Caco-2 (cell line): ENCODE data around the gene LY86. TPM values are rescaled to one million over a fixed set of nuclear protein-coding genes. Genes with fewer than 3 reads are reported as not detected.

Experiments used
- BruUV-seq: library from RNA; stranded (reverse); fragments of 400-500 nt; replicated peaks from 2 replicates; lab custom pipeline; 2021; lab: Mats Ljungman, UMichigan
- CTCF ChIA-PET: fragments of 300-600 bp; sonication (Branson Sonifier 250); formaldehyde crosslinking; loops from one replicate; lab custom pipeline; 2022; ENCODE audit warnings: antibody characterized with exemption; lab: Charles Lee
- POLR2A ChIA-PET: fragments of 300-600 bp; sonication (Branson Sonifier 250); formaldehyde crosslinking; loops from one replicate; lab custom pipeline; 2022; ENCODE audit warnings: antibody characterized with exemption; lab: Charles Lee
- DNase-seq, 2 experiments: peaks; one replicate each; pipeline versions ENCODE4 v3.0.0 to v3.0.0-alpha.2; 2020 to 2022
- H3K27me3 ChIP-seq: replicated peaks from 2 replicates; pipeline ENCODE4 v1.6.0; 2011; ENCODE audit warnings: low read length; ENCODE audit not compliant: control insufficient read depth, insufficient read depth
- H3K36me3 ChIP-seq: 2 replicates; pipeline ENCODE4 v1.5.1; 2011; ENCODE audit warnings: low read length; ENCODE audit not compliant: control insufficient read depth, insufficient read depth
- H3K4me1 ChIP-seq: fragments of 250-450 bp; sonication (Bioruptor Pico); 2 replicates; pipeline ENCODE4 v1.5.1; 2020; ENCODE audit warnings: mild to moderate bottlenecking
- H3K4me3 ChIP-seq: 2 replicates; pipeline ENCODE4 v1.5.1; 2011; ENCODE audit warnings: low read depth, mild to moderate bottlenecking, control low read depth, low read length
- H3K9me3 ChIP-seq: fragments of 250-450 bp; sonication (Bioruptor Pico); 2 replicates; pipeline ENCODE4 v1.5.1; 2020; ENCODE audit warnings: mild to moderate bottlenecking, moderate library complexity
- H3K27ac Mint-ChIP-seq: one replicate; pipeline ENCODE4 v1.8.0; 2022; ENCODE audit warnings: mixed read lengths; ENCODE audit not compliant: unreplicated experiment
- H3K27me3 Mint-ChIP-seq: one replicate; pipeline ENCODE4 v1.8.0; 2022; ENCODE audit warnings: mixed read lengths; ENCODE audit not compliant: insufficient read depth, unreplicated experiment
- H3K36me3 Mint-ChIP-seq: one replicate; pipeline ENCODE4 v1.8.0; 2022; ENCODE audit warnings: mild to moderate bottlenecking, mixed read lengths; ENCODE audit not compliant: insufficient read depth, unreplicated experiment
- H3K4me1 Mint-ChIP-seq: one replicate; pipeline ENCODE4 v1.8.0; 2022; ENCODE audit warnings: low read depth, mixed read lengths; ENCODE audit not compliant: unreplicated experiment
- H3K4me3 Mint-ChIP-seq: one replicate; pipeline ENCODE4 v1.8.0; 2022; ENCODE audit warnings: mild to moderate bottlenecking, moderate library complexity, mixed read lengths; ENCODE audit not compliant: unreplicated experiment
- H3K9me3 Mint-ChIP-seq: one replicate; pipeline ENCODE4 v1.8.0; 2022; ENCODE audit warnings: mixed read lengths; ENCODE audit not compliant: unreplicated experiment
- intact Hi-C: fragments of 100-400 bp; cut with micrococcal nuclease; formaldehyde crosslinking; loops from one replicate; pipeline ENCODE4 v1.10.0; 2022; ENCODE audit not compliant: unreplicated experiment
- total RNA-seq: library from RNA; stranded (reverse); gene quantifications from 2 replicates; pipeline ENCODE4 v1.2.3, GENCODE V29; 2022
- TF ChIP-seq, protein P1 (sequence below), 2 experiments: fragments of 200-600 bp in 1 of 2; IDR thresholded peaks; 1 replicate in 1 of 2; 2 replicates in 1 of 2; pipeline versions ENCODE4 v1.5.1 to v1.8.0; 2011 to 2022; ENCODE audit warnings: antibody characterized with exemption in 1 of 2, control low read depth in 1 of 2, inconsistent platforms in 1 of 2, low read depth in 1 of 2, low read length in 1 of 2, mild to moderate bottlenecking in 1 of 2, moderate library complexity in 1 of 2; ENCODE audit not compliant: insufficient read depth in 1 of 2, severe bottlenecking in 1 of 2, unreplicated experiment in 1 of 2

LY86 gene
- total RNA-seq, 1 experiment from 2014 or later: not detected

DNA sequence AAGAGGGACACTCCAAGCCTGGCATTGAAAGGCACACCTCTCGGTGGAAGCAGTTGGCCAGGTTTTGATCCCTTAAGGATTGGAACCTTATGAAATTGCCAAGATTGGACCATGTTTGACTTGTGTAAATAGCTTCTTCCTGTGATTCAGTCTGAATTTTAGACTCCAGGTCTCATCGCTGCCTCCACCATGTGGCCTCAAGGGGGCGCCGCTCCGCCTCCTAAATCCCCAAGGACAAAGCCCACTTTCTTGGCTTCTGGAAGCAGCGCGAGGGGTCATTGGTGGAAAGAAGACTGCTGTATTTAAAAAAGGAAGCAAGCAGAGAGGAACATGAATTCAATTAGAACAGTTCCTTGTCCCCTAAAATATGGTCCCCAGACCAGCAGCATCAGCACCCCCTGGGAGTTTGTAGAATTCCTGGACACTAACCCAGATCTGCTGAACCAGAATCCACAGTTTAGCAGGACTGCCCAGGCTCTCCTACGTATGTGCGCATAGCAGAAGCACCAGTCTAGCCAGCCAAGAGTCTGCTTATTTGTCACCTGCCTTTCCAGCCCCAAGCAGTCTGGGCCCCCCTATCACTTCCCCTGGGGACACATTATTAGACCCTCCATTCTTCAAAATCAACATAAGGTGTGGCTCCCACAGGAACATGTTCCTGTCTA lies 108.5 kb downstream of the LY86 start:
- ChIA-PET CTCF (interaction anchor here (0.6 to 1.1 kb wide), 6 partner anchors 16 to 138 kb away, joined by 3 to 6 read pairs (median 4); no protein-coding TSS in a partner anchor), POLR2A (no interaction called here)
- BruUV-seq: no TSS peak
- H3K27ac Mint-ChIP-seq: no peak overlapping the region
- intact Hi-C loops: loop anchor here (1.0 kb wide), 1 partner anchor 21 kb away; no protein-coding TSS in a partner anchor
- H3K27me3 ChIP-seq: no peaks in the 10 kb centered on the region
- H3K4me1 ChIP-seq: no peaks in the 10 kb centered on the region; the same call in 1 of the 2 replicates
- TF ChIP-seq, protein P1, sequence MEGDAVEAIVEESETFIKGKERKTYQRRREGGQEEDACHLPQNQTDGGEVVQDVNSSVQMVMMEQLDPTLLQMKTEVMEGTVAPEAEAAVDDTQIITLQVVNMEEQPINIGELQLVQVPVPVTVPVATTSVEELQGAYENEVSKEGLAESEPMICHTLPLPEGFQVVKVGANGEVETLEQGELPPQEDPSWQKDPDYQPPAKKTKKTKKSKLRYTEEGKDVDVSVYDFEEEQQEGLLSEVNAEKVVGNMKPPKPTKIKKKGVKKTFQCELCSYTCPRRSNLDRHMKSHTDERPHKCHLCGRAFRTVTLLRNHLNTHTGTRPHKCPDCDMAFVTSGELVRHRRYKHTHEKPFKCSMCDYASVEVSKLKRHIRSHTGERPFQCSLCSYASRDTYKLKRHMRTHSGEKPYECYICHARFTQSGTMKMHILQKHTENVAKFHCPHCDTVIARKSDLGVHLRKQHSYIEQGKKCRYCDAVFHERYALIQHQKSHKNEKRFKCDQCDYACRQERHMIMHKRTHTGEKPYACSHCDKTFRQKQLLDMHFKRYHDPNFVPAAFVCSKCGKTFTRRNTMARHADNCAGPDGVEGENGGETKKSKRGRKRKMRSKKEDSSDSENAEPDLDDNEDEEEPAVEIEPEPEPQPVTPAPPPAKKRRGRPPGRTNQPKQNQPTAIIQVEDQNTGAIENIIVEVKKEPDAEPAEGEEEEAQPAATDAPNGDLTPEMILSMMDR (IDR thresholded peaks at IDR 0.05; ENCODE audit: insufficient read depth in 1 of 2, low read depth in 1 of 2, low read length in 1 of 2, severe bottlenecking in 1 of 2, unreplicated experiment in 1 of 2): peak; percentile 71 to 80
- peak; percentile 53 to 55 for DNase-seq
- H3K9me3 Mint-ChIP-seq: no peaks in the 10 kb centered on the region
- H3K27me3 Mint-ChIP-seq: peaks cover 3% of the 10 kb centered on the region
- H3K4me3 Mint-ChIP-seq: no peak overlapping the region
- H3K4me3 ChIP-seq: no peak overlapping the region
- H3K4me1 Mint-ChIP-seq: no peaks in the 10 kb centered on the region
- no peaks in the 10 kb centered on the region for H3K36me3 Mint-ChIP-seq
- no peaks in the 10 kb centered on the region for H3K36me3 ChIP-seq
- no peaks in the 10 kb centered on the region for H3K9me3 ChIP-seq

DNA sequence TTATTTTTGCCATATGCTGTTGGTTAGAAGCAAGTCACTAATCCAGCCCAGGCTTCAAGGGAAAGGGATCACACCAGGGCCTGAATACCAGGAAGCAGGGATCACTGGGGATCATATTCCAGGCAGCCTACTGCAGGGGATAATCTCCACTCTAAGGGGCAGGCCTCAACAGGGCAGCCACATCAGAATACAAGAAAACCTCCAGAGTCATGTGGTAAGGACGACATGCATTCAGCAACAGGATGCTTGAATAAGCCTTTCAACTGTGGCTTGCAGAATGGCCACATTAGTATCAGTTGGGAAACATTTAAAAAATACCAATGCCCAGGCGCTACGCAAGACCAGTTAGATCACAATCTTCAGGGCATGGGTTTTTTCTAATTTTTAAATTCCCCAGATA lies 109.1 kb downstream of the LY86 start:
- peaks cover 3% of the 10 kb centered on the region for H3K27me3 Mint-ChIP-seq
- no peaks in the 10 kb centered on the region for H3K9me3 ChIP-seq
- DNase-seq: no peak
- no peak overlapping the region for H3K4me3 Mint-ChIP-seq
- no peaks in the 10 kb centered on the region for H3K36me3 Mint-ChIP-seq
- H3K36me3 ChIP-seq: no peaks in the 10 kb centered on the region
- no peaks in the 10 kb centered on the region for H3K9me3 Mint-ChIP-seq
- intact Hi-C loops: loop anchor here (1.0 kb wide), 1 partner anchor 21 kb away; no protein-coding TSS in a partner anchor
- CTCF ChIA-PET: no interaction called here
- H3K4me1 ChIP-seq: no peaks in the 10 kb centered on the region; the same call in 1 of the 2 replicates
- H3K4me3 ChIP-seq: no peak overlapping the region
- TF ChIP-seq, protein P1 (IDR thresholded peaks at IDR 0.05; ENCODE audit: insufficient read depth in 1 of 2, low read depth in 1 of 2, low read length in 1 of 2, severe bottlenecking in 1 of 2, unreplicated experiment in 1 of 2): no peak
- H3K27me3 ChIP-seq: no peaks in the 10 kb centered on the region
- no peak overlapping the region for H3K27ac Mint-ChIP-seq
- POLR2A ChIA-PET: no interaction called here
- no peaks in the 10 kb centered on the region for H3K4me1 Mint-ChIP-seq
- no TSS peak for BruUV-seq

DNA sequence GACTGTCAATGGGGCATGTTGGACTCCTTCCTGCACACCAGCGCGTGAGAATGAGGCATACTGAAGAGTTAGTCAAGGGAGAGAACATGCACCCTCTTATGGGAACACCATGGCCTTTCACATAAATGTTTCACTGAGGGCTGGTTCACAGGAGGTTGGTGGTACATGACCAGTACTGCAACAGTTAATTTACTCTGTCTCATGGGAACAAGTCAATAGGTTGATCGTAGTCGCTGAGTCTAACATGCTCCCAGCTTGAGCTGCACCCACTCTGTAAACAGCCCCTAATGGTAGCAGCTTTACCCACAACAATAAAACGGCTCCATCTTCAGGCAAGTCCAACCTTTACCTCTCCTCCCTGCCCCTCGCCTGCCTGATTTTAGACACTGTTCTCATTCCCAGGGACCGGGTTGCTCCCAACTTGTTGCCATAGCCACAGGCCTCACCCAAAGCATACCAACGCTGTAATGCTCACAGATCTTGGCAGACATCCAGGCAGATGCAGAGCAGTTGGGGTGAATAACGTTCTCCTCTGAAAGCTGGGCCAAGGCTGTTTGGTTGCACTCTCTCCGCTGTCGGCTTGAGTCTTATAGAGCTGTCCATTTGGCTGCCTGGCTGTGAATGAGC lies 111.3 kb downstream of the LY86 start:
- no peaks in the 10 kb centered on the region for H3K4me1 Mint-ChIP-seq
- ChIA-PET POLR2A (interaction anchor here (0.6 kb wide), 2 partner anchors 270 to 396 kb away, joined by 3 read pairs; no protein-coding TSS in a partner anchor), CTCF (interaction anchor here (0.7 to 1.6 kb wide), 2 partner anchors 23 to 564 kb away, joined by 3 to 5 read pairs; no protein-coding TSS in a partner anchor)
- H3K36me3 ChIP-seq: no peaks in the 10 kb centered on the region
- no peaks in the 10 kb centered on the region for H3K27me3 ChIP-seq
- TF ChIP-seq, protein P1 (IDR thresholded peaks at IDR 0.05; ENCODE audit: insufficient read depth in 1 of 2, low read depth in 1 of 2, low read length in 1 of 2, severe bottlenecking in 1 of 2, unreplicated experiment in 1 of 2): peak in 1 of 2 experiments; percentile 9
- no peaks in the 10 kb centered on the region for H3K36me3 Mint-ChIP-seq
- no peaks in the 10 kb centered on the region for H3K9me3 ChIP-seq
- H3K4me3 ChIP-seq: no peak overlapping the region
- no peak overlapping the region for H3K27ac Mint-ChIP-seq
- H3K4me3 Mint-ChIP-seq: no peak overlapping the region
- peaks cover 3% of the 10 kb centered on the region for H3K27me3 Mint-ChIP-seq
- no peaks in the 10 kb centered on the region; the same call in 1 of the 2 replicates for H3K4me1 ChIP-seq
- intact Hi-C loops: no loop called here
- no peak for DNase-seq
- BruUV-seq: no TSS peak
- no peaks in the 10 kb centered on the region for H3K9me3 Mint-ChIP-seq
